HG02938 (cell line): ENCODE data around the gene LCE1B.

Source experiments
- ATAC-seq: cut with Tn5 transposase; IDR thresholded peaks from one replicate; pipeline ENCODE4 v1.9.1; 2021; ENCODE audit warnings: mild to moderate bottlenecking, moderate library complexity; ENCODE audit not compliant: unreplicated experiment

The LCE1B gene, protein sequence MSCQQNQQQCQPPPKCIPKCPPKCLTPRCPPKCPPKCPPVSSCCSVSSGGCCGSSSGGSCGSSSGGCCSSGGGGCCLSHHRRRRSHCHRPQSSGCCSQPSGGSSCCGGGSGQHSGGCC

DNA sequence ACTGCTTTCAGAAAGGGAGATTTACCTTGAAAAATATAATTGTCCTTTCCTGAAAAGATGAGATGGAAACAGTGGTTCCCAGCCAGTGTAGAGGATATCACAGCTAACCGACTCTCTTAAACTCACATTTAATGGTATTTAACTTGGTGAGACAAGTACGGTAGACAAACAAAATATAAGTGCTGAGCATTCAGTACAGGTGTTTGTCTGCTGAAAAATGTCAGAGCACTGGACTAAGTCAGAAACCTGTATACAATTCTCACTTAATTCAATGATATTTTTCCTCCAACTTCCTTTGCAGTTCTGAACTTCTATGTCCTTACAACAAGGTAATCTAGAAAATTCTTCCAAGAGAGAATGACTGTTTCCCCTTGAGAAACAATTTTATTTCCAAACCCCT lies at the start of gene LCE1B:
Gene LCE1B, plus strand, starts transcription at position 301 of the 400 bp plus-strand sequence. CDS start 476 bp downstream, outside the sequence.
- no peak for ATAC-seq

DNA sequence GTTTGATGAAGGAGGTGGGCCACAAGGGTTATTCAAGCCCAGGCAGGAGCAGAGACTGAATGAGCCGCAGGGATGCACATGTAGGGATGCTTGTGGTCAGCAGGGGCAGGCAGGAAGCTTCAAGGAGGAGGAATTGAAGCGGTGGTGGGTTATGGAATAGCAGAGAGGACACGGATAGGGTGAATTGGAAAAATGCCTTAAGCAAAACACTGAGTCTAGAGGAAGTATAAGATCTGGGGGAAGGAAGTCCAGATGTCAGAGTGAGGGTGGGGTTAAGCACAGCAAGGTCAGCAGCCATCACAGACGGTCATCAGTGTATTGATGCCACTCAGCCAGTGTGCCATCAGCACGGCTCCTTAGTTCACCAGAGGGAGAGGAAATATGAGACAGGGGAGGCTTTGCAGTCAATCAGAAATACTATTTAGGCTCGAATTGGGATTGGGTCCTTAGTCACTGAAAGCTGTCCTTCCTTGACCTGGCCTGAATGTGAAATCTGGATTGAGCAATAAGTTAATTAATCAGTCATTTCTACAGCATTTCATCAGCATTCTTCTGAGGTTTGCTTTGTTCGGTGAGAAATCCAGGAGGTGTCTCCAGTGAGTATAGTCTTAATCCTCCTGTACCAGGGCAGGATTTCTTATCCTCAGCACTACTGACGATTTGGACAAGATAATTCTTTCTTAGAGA lies 42.8 kb upstream of the LCE1B start:
- no peak for ATAC-seq

DNA sequence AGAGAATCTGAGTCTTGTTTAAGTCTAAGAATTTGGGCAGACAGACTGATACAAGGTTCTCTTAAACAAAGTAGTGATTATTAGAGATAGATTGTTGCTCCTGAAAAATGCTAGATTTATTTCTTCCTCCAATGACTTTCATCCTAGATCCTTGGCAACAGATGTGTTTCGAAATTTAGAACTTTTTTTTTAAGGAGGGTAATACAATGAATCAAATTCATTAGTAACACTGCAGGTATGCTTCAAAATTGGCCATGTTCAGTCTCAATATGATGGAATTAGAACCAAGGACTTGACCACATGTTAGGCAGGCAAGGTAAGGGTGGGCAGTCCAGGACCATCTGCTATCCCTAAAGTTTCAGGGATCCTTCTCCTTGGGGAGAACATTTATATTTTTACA lies 41.4 kb upstream of the LCE1B start:
- ATAC-seq, result no peak

DNA sequence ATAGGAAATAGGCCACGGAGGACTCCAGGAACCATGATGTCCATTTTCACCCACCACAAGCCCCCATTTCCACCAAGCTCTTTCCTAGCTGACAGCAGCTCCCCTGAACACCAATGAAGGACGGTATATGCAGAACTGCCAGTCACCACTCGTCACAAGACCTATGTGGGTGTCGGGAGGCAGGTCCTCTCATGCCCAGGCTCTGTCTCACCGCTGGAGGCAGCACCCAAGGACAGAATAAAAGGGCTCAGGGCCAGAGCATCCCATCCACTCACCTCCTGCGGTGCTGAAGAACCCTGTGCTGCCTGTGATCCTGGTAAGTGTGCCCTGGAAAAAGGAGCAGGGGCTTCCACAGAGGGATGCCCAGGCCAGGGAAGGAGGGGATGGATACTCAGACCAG lies 36.9 kb upstream of the LCE1B start, which contains the start of gene LCE1F:
Gene LCE1F, plus strand, starts transcription at position 266 of the 400 bp plus-strand sequence. CDS start 1,232 bp downstream, outside the sequence.
- no peak for ATAC-seq

DNA sequence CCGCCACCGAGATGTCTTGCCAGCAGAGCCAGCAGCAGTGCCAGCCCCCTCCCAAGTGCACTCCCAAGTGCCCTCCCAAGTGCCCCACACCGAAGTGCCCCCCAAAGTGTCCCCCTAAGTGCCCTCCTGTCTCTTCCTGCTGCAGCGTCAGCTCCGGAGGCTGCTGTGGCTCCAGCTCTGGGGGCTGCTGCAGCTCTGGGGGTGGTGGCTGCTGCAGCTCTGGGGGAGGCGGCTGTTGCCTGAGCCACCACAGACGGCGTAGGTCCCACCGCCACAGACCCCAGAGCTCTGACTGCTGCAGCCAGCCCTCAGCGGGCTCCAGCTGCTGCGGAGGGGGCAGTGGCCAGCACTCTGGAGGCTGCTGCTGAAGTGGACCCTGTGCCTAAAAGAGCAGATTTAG lies 35.4 kb upstream of the LCE1B start:
- ATAC-seq, result no peak

DNA sequence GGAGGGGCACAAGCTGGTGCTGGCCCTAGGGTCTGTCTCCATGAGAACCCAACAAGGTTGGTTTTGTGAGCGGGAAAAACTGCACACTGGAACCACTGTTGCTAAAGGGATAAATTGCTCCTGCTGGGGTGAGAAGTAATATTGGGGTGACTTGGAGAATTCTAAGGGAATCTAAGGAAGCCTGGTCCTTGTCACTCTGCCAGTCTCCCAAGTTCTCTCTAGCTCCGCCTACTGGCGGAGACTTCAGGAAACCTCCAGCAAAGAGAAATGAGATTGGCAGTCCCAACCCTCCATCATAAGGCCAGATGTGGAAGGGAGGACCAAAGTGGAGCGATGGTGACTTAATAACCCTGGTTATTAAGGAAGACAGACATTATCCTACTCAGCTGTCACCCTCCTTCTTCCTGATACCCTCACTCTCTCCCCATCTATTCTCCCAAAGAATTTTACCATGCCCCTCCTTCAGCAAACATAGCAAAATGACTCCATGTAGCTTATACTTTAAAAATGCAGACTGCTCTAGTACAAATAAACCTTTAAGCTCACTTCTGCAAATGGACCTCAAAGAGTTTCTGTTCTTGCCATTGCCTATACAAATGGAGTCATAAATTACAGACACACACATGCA lies 34.1 kb upstream of the LCE1B start:
- no peak for ATAC-seq

DNA sequence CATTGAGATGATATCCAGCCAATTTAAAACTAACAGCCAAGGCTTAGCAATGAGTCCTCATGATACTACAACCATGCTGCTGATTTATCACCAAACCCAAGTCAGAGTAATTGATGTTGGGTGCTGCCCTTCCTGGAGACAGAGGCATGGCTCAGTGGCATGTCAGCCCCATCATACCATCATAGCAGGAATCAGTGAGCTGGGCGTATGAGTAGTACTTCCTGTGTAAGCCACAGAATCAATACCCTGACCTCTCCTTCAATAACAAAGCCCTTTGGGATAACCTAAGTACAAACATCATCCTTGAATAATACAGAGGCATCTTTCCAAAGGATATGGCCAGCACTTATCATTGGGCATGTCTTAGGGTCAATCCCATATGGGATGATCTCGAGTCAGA lies 28.7 kb upstream of the LCE1B start:
- no peak for ATAC-seq

DNA sequence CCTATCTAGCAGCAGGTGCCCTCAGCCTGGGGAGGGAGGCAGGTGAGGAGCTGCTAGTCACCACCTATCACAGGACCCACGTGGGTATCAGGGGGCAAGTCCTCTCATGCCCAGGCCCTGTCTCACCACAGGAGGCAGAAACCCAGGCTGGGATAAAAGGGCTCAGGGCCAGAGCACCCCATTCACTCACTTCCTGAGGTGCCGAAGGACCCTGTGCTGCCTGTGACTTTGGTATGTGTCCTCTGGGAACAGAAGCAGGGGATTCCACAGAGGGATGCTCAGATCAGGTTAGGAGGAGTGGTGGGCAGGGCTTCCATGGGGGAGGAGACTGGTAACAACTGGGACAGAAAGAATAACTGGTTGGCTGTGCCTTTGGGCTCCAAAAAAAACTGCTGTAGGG lies 25.7 kb upstream of the LCE1B start, which contains the start of gene LCE1E:
Gene LCE1E, plus strand, starts transcription at position 181 of the 400 bp plus-strand sequence. CDS start 1,043 bp downstream, outside the sequence.
- ATAC-seq, result no peak

DNA sequence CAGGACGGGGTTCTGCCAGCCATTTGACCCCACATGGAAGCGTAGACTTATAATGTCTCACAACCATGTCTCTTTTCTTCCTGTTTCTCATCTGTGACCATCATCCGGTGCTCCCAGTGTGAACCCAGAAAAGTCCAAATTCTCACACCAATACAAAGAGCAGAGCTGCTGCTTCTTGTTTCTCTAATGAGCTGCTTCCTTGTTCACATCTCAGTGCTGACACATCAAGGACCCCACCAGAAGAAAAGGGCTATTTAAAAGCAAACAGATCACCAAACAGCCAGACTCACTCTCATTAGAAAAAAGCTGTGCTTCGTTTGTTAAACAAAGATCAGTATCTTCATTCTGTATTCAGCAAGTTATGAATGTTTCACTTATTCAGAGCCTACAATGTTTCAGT lies 16.1 kb upstream of the LCE1B start:
- ATAC-seq, result no peak

DNA sequence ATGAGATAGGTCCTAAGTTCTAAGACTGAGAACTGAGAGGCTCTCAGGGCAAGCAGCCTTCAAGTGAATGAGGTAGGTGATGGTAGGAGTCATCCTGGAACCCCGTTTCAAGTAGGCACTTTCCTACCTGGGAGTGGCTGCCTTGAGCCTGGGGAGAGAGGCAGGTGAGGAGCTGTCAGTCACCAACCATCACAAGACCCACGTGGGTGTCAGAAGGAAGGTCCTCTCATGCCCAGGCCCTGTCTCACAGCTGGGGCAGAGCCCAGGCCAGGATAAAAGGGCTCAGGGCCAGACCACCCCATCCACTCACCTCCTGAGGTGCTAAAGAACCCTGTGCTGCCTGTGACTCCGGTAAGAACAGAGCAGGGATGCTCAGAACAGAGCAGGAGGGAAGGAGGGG lies 15.3 kb upstream of the LCE1B start, which contains the start of gene LCE1D:
Gene LCE1D, plus strand, starts transcription at position 301 of the 400 bp plus-strand sequence. CDS start 1,074 bp downstream, outside the sequence.
- no peak for ATAC-seq

DNA sequence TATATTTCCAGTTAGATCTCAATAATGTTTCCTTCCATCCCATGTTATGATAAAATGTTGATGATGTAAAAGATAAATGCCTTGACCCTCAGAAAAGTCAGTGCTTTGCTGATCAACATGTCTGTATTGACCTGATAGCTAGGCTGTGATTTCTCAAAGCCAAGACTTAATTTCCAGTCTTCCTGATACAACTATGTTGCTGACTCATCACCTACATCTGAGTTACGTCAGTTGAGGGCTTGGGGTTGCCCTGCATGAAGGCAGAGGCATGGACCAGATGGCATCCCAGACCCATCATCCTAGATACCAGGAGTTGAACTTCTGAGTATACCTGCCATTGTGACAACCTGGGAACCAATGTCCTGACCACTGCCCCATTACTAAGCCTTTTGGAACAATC lies 10.4 kb upstream of the LCE1B start:
- ATAC-seq, result no peak

DNA sequence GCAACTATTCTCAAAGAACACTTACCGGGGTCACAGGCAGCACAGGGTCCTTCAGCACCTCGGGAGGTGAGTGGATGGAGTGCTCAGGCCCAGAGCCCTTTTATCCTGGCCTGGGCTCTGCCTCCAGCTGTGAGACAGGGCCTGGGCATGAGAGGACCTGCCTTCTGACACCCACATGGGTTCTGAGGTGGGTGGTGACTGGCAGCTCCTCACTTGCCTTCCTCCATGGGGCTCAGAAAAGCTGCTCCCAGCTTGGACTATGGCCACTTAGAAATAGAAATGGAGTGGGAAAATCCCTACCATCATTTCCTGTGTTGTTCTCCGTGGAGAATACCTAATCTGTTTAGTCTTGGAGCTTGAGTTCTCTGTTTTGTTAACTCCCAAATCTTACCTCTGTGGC lies 5.2 kb upstream of the LCE1B start, which contains the start of gene LCE1C:
Gene LCE1C, minus strand, starts transcription at position 76 of the 400 bp plus-strand sequence. CDS start 1,173 bp downstream, outside the sequence.
- no peak for ATAC-seq

DNA sequence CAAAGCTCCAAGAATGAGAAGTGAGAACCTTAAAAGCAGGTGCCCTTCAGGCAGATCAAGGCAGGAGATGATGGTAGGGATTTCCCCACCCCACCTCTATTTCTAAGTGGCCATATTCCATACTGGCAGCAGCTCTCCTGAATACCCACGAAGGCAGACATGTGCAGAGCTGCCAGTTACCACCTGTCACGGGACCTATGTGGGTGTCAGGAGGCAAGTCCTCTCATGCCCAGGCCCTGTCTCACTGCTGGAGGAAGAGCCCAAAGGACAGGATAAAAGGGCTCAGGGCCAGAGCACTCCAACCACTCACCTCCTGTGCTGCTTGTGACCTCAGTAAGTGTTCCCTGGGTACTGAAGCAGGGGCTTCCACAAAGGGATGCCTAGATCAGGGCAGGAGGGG lies 721 bp upstream of the LCE1B start:
- no peak for ATAC-seq

DNA sequence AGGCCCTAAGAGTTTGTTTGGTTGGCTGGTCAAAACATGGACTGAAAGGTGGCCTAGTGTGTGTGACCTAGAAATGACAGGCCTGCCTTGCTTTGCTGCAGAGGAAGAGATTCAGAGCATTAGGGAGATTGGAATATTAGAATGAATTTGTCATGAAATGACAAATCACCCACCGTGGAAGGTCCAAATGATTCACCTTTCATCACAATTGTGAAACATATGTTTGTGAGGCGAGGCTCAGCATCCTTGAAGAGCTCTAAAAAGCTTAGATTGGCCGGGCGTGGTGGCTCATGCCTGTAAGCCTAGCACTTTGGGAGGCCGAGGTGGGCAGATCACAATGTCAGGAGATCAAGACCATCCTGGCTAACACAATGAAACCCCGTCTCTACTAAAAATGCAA lies 5.5 kb downstream of the LCE1B start:
- ATAC-seq, result no peak

DNA sequence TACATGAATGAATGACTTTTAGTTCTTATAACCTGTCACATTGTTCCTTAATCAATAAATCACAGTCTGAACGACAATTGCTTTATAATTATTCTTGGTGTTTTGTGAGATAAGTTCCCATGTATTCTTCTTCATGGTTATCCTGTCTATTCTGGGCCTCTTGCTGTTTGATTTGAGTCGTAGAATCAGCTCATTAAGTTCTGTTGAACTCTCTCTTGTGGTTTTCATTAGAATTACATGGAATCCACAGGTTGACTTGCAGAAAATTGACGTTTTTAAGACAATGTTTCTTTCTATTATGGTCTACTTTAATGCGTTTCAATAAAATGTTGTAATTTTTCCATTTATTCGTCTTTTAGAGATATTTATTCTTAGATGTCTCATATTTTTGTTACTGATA lies 11.5 kb downstream of the LCE1B start:
- no peak for ATAC-seq

DNA sequence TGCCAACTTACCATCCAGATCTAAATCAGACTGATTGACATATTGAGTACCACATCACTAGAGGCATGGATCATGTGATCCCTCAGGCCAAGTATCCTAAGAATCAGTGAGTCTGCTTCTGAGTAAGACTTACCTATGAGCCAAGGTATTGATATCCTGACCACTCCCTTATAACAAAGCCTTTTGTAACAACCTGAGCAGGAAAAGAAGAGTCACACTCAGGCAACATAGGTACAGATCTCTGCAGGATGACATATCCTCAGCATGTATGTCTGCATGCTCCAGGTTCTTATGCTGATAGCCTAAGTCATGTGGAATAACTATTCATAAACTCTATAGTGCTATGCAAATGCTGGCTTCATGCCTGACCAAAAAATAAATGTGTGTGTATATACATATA lies 13.2 kb downstream of the LCE1B start:
- ATAC-seq, result no peak

DNA sequence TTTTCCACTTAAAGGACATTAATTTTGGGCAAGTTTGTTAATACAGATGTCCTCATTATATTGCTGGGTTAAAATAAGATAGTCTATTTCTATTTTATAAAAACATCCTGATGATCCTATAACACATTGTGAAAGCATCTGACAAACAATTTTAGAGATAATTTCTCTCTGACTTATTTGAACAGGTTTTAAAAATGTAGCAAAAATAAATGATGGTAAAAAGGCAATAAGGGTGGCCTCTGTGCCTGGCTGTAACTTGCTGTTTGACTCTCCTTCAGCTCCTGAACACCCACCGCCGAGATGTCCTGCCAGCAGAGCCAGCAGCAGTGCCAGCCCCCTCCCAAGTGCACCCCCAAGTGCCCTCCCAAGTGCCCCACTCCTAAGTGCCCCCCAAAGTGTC lies 15.4 kb downstream of the LCE1B start, which contains the start of gene LCE1A:
Gene LCE1A, plus strand, starts transcription at position 301 of the 400 bp plus-strand sequence. Its CDS starts 0 bp downstream, at position 301.
- no peak for ATAC-seq

DNA sequence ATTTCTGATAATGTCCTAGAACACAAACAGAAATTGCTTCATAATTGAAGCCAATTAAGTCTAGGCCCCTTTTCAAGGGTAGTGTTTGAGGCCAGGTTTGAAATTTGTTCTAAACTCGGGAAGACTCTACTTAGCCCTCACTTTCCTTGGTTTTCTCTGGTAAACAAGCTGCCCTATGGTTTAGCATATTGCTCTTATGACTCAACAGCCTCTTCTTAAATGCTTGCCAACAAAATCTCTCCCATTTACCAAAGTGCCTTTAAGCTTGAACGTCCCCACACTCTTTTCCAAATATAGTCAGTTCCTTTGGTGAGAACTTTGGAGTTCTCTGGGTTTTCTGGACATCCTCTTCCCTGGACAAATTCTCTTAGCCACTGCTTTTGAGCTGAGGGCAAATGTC lies 25.1 kb downstream of the LCE1B start:
- no peak for ATAC-seq

DNA sequence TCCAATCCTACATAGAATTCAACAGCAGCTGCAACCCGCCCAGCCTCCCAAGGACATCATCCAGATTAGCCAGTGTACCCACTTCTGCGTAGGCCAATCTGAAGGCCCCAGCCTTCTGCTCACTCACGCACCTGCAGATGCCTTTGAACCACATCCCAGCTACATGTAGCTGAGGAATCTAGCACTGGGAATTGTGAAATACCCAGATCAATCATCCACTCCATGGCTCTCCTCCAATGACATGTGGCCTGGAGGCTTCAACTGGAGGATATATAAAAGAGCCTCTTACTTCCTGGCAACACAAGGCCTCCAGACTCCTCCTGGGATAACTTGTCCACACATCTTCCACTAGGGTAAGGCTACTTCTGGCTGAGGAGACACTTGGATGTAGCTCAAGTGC lies 30.8 kb downstream of the LCE1B start, which contains the start of gene LCE6A:
Gene LCE6A, plus strand, starts transcription at position 301 of the 400 bp plus-strand sequence. CDS start 665 bp downstream, outside the sequence.
- ATAC-seq, result no peak

DNA sequence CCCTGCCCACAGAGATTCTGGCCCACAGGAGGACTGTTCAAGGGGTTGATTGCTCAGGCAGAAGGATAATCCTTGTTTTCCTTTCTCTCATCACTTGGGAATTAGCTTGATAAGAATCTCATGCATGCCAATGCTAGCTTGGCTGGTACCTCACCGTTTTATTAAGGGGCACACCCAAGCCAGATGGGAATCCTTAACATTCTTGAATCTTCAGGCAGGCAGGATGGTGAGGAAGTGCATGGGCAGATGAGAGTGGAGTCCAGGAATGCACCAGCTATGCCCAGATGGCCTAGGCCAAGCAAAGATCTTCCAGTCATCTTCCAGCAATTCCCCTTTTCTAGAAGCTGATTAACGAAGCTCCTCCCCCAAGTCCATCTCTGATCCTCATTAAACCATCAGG lies 43.9 kb downstream of the LCE1B start:
- no peak for ATAC-seq

DNA sequence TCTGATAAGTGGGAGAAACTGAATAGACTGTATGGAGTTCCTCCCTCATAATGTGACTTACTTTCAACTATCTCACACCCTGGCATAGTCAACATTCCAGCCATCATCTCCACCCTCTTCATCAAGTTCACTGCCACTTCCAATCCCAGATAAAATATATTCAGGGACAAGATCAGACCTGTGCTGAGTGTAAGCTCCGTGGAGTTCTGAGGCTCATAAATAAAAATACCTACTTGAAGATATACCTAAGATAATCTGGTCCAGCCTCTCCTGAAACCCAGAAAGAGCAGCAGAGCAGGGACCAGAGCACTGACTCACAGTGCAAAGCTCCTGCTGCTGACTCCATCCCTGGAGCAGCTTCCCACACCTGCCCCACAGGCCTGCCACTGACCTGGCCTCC lies 46.3 kb downstream of the LCE1B start:
- no peak for ATAC-seq

DNA sequence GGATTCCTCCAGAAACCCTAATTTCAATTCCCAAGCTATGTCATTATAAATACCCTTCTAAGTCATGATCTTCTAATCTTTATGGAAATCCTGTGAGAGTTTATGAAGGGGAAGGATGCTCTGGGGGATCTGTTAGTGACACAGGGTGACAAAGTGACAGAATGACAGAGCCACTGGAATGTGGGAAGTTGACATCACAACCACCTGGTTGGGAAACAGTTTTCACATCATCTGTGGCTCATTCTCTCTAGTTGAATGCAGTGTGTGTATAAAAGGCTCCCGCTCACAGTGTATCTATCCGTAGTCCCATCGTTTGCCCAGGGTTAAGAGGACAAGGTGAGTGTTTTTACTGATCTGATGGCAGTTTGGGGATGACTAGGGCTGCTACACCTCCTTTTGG lies 47.9 kb downstream of the LCE1B start, which contains the start of gene LCE7A:
Gene LCE7A, plus strand, starts transcription at position 301 of the 400 bp plus-strand sequence. CDS start 702 bp downstream, outside the sequence.
- no peak for ATAC-seq
